ENCODE data around the gene ZFP90. TPM values are rescaled to one million over a fixed set of nuclear protein-coding genes. Genes with fewer than 3 reads are reported as not detected.
"Not testable (repeated sequence)": the region's sequence is repeated elsewhere in the genome, so short reads cannot be mapped to it uniquely, and the experiment has no call there.

ZFP90 gene
- total RNA-seq, 1 donor from 2014 or later = 17.7 TPM

GRCh38 chr16:68539711-68540239, 684 bp downstream of the ZFP90 start:
- H3K27me3 ChIP-seq = no peaks in the 10 kb centered on the region
- TF ChIP-seq, protein P1, sequence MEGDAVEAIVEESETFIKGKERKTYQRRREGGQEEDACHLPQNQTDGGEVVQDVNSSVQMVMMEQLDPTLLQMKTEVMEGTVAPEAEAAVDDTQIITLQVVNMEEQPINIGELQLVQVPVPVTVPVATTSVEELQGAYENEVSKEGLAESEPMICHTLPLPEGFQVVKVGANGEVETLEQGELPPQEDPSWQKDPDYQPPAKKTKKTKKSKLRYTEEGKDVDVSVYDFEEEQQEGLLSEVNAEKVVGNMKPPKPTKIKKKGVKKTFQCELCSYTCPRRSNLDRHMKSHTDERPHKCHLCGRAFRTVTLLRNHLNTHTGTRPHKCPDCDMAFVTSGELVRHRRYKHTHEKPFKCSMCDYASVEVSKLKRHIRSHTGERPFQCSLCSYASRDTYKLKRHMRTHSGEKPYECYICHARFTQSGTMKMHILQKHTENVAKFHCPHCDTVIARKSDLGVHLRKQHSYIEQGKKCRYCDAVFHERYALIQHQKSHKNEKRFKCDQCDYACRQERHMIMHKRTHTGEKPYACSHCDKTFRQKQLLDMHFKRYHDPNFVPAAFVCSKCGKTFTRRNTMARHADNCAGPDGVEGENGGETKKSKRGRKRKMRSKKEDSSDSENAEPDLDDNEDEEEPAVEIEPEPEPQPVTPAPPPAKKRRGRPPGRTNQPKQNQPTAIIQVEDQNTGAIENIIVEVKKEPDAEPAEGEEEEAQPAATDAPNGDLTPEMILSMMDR (IDR thresholded peaks at IDR 0.05) = no peak
- H3K4me3 ChIP-seq = peak overlapping the region; percentile 84
- peak overlapping the region; percentile 85 for H3K27ac ChIP-seq
- no peaks in the 10 kb centered on the region for H3K4me1 ChIP-seq
- DNase-seq (no peak), ATAC-seq (peak; percentile 44)
- intact Hi-C loops (cut with DNase I) = no loop called here
- H3K9me3 ChIP-seq = no peaks in the 10 kb centered on the region
- H3K36me3 ChIP-seq = peaks cover 7% of the 10 kb centered on the region

DNA sequence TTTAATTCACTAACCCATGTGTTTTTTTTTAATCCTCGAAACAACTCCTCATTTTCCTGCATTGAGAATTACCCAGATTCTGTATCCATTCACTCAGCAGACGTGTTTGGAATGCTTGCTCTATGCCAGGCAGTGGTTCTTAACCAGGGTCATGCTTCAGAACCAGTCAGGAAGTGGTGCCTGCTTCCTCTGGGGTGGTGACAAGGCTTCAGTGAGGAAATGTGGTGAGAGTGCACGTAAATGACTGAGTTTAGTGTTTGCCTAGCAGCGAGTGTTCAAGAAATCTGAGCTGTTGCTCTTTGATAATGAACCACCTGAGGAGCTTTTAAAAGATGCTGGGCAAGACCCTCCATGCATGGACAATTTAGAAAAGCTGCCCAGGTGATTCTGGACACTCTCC, 9.9 kb downstream of the ZFP90 start:
- intact Hi-C loops (cut with DNase I) = no loop called here
- no peak for DNase-seq
- no peaks in the 10 kb centered on the region for H3K27me3 ChIP-seq
- no peak overlapping the region for H3K27ac ChIP-seq
- peaks cover 44% of the 10 kb centered on the region for H3K9me3 ChIP-seq
- H3K4me3 ChIP-seq = no peak overlapping the region
- ATAC-seq = no peak
- TF ChIP-seq, protein P1 (IDR thresholded peaks at IDR 0.05) = no peak
- peaks cover 16% of the 10 kb centered on the region for H3K36me3 ChIP-seq
- no peaks in the 10 kb centered on the region for H3K4me1 ChIP-seq

- DNase-seq (no peak), ATAC-seq (no peak)
- Histone ChIP-seq H3K27me3 (no peaks in the 10 kb centered on the region), H3K4me3 (no peak overlapping the region), H3K9me3 (peaks cover 75% of the 10 kb centered on the region), H3K27ac (no peak overlapping the region), H3K36me3 (peaks cover 22% of the 10 kb centered on the region), H3K4me1 (no peaks in the 10 kb centered on the region)
- TF ChIP-seq, protein P1 (IDR thresholded peaks at IDR 0.05) = no peak
- intact Hi-C loops (cut with DNase I) = no loop called here
These were observed 14.1 kb downstream of the ZFP90 start for GRCh38 chr16:68553186-68553585.

DNA sequence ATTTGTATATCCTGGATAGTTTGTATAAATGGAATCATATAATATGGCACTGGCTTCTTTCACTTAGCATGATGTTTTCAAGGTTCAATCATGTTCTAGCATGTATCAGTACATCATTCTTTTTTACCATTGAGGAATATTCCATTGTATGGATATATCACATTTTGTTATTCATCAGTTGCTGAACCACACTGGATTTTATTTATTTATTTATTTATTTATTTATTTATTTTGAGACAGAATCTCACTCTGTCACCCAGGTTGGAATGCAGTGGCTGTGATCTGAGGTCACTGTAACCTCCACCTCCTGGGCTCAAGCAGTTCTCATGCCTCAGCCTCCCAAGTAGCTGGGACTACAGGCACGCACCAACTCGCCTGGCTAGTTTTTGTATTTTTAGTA, 21.2 kb downstream of the ZFP90 start:
- H3K27me3 ChIP-seq; H3K4me3 ChIP-seq; DNase-seq; ATAC-seq; H3K27ac ChIP-seq; intact Hi-C loops (cut with DNase I); H3K4me1 ChIP-seq: not testable (repeated sequence)
- Histone ChIP-seq H3K9me3 (peaks cover 97% of the 10 kb centered on the region), H3K36me3 (peaks cover 55% of the 10 kb centered on the region)

GRCh38 chr16:68563631-68564381, 24.7 kb downstream of the ZFP90 start:
- TF ChIP-seq, protein P1 (IDR thresholded peaks at IDR 0.05) = no peak
- H3K27ac ChIP-seq = no peak overlapping the region
- ATAC-seq (no peak), DNase-seq (no peak)
- intact Hi-C loops (cut with DNase I) = no loop called here
- no peaks in the 10 kb centered on the region for H3K4me1 ChIP-seq
- no peaks in the 10 kb centered on the region for H3K27me3 ChIP-seq
- H3K36me3 ChIP-seq = peaks cover 43% of the 10 kb centered on the region
- H3K9me3 ChIP-seq = peaks cover 99% of the 10 kb centered on the region
- H3K4me3 ChIP-seq = no peak overlapping the region

DNA sequence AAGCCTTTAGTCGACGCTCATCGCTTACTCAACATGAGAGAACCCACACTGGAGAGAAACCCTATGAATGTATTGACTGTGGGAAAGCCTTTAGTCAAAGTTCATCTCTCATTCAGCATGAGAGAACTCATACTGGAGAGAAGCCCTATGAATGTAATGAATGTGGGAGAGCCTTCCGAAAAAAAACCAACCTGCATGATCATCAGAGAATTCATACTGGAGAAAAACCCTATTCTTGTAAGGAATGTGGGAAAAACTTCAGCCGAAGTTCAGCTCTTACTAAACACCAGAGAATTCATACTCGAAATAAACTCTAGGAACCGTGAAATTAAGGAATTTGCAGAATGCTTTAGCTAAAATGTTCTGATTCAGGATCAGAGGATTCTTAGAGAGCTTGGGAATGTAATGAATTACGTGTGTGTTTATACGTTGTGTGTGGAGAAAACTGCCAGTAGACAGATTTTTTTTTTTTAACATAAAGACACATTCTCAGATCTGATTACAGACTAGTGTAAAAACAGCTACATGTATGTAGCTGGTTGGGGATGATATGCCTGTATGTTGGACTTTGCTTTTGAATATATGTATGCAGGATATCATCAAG, 25.4 kb downstream of the ZFP90 start:
- TF ChIP-seq, protein P1 (IDR thresholded peaks at IDR 0.05) = no peak
- Histone ChIP-seq H3K27me3 (no peaks in the 10 kb centered on the region), H3K9me3 (peaks cover 99% of the 10 kb centered on the region), H3K36me3 (peaks cover 36% of the 10 kb centered on the region), H3K4me3 (no peak overlapping the region), H3K27ac (no peak overlapping the region), H3K4me1 (no peaks in the 10 kb centered on the region)
- intact Hi-C loops (cut with DNase I) = no loop called here
- no peak for DNase-seq
- no peak for ATAC-seq
